Activated naive CD8-positive, alpha-beta T cell treated with anti-CD3 and anti-CD28 coated beads, Interleukin-2, amount 50 U/mL, for 24 hours (primary cell): Measurements from ENCODE around the gene MBD3L3.
"Not testable (repeated sequence)": the region's sequence is repeated elsewhere in the genome, so short reads cannot be mapped to it uniquely, and the experiment has no call there.

ENCODE experiments used
- ATAC-seq: fragments of 150-1000 bp; cut with Tn5 transposase; one replicate; pipeline ENCODE4 v1.10.0; 2021
- DNase-seq: peaks from one replicate; pipeline ENCODE4 v3.0.0; 2021
- H3K27ac Mint-ChIP-seq: one replicate; pipeline ENCODE4 v1.8.0; 2021; ENCODE audit warnings: mild to moderate bottlenecking, mixed read lengths
- H3K27me3 Mint-ChIP-seq: one replicate; pipeline ENCODE4 v1.8.0; 2021; ENCODE audit warnings: mixed read lengths
- H3K36me3 Mint-ChIP-seq: one replicate; pipeline ENCODE4 v1.8.0; 2021; ENCODE audit warnings: low read depth, mixed read lengths
- H3K4me1 Mint-ChIP-seq: one replicate; pipeline ENCODE4 v1.8.0; 2021; ENCODE audit warnings: mixed read lengths
- H3K4me3 Mint-ChIP-seq: one replicate; pipeline ENCODE4 v1.8.0; 2021; ENCODE audit warnings: mild to moderate bottlenecking, moderate library complexity, mixed read lengths
- H3K9me3 Mint-ChIP-seq: one replicate; pipeline ENCODE4 v1.8.0; 2021; ENCODE audit warnings: mixed read lengths

The MBD3L3 gene

GRCh38 chr19:7040079-7040478, 18.4 kb downstream of the MBD3L3 start, which contains the start of gene MBD3L4:
Gene MBD3L4 (minus strand): TSS chr19:7040179. CDS start chr19:7040144, 35 bp downstream.
- not testable (repeated sequence) for H3K9me3 Mint-ChIP-seq, H3K4me1 Mint-ChIP-seq, ATAC-seq, H3K4me3 Mint-ChIP-seq, H3K27ac Mint-ChIP-seq, H3K27me3 Mint-ChIP-seq, DNase-seq, H3K36me3 Mint-ChIP-seq

GRCh38 chr19:7030278-7030677, 28.2 kb downstream of the MBD3L3 start, which contains the start of gene MBD3L5:
Gene MBD3L5 (plus strand): TSS chr19:7030578. CDS start chr19:7030612, 34 bp downstream.
- not testable (repeated sequence) for H3K4me1 Mint-ChIP-seq, DNase-seq, H3K36me3 Mint-ChIP-seq, H3K4me3 Mint-ChIP-seq, H3K27ac Mint-ChIP-seq, H3K9me3 Mint-ChIP-seq, H3K27me3 Mint-ChIP-seq, ATAC-seq

GRCh38 chr19:7028790-7029189, 29.7 kb downstream of the MBD3L3 start:
- not testable (repeated sequence) for DNase-seq, H3K4me3 Mint-ChIP-seq, H3K27me3 Mint-ChIP-seq, H3K4me1 Mint-ChIP-seq, H3K27ac Mint-ChIP-seq, H3K9me3 Mint-ChIP-seq, ATAC-seq, H3K36me3 Mint-ChIP-seq

- not testable (repeated sequence) for H3K36me3 Mint-ChIP-seq, ATAC-seq, H3K9me3 Mint-ChIP-seq, H3K4me3 Mint-ChIP-seq, H3K27me3 Mint-ChIP-seq, H3K27ac Mint-ChIP-seq, DNase-seq, H3K4me1 Mint-ChIP-seq
These were observed 37.1 kb downstream of the MBD3L3 start, which contains the start of gene MBD3L2B for GRCh38 chr19:7021331-7021730. Gene MBD3L2B (minus strand): TSS chr19:7021431. CDS start chr19:7021397, 34 bp downstream.

DNA sequence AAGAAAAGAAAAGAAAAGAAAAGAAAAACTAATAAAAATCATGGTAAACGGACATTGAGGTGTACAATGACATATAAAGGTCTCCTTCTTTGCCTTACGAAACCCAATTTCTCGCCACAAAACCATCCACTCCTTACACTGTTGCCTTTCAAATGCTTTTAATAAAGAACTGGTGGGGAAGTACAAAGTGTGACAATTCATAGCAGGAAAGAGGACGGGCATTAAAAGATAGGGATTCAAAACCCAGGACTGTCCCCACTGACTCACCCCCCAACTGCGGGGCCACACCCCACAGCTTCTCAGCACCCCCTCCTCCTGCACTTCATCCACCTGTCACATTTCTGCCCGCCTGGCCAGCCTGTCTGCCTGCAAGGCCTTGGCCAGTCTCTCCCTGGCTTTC, 39.6 kb downstream of the MBD3L3 start:
- no peak for ATAC-seq
- no peak for DNase-seq
- H3K27ac Mint-ChIP-seq = no peak overlapping the region
- H3K27me3 Mint-ChIP-seq = no peaks in the 10 kb centered on the region
- H3K9me3 Mint-ChIP-seq = no peaks in the 10 kb centered on the region
- H3K4me3 Mint-ChIP-seq = no peak overlapping the region
- H3K36me3 Mint-ChIP-seq = no peaks in the 10 kb centered on the region
- H3K4me1 Mint-ChIP-seq = peaks cover 6% of the 10 kb centered on the region

- peak; percentile 62 for ATAC-seq
- Mint-ChIP-seq H3K36me3 (no peaks in the 10 kb centered on the region), H3K27ac (peak overlapping the region; percentile 34), H3K4me1 (peaks cover 35% of the 10 kb centered on the region), H3K9me3 (no peaks in the 10 kb centered on the region), H3K27me3 (no peaks in the 10 kb centered on the region), H3K4me3 (no peak overlapping the region)
- no peak for DNase-seq
These were observed 44.8 kb downstream of the MBD3L3 start for GRCh38 chr19:7013678-7014077.

DNA sequence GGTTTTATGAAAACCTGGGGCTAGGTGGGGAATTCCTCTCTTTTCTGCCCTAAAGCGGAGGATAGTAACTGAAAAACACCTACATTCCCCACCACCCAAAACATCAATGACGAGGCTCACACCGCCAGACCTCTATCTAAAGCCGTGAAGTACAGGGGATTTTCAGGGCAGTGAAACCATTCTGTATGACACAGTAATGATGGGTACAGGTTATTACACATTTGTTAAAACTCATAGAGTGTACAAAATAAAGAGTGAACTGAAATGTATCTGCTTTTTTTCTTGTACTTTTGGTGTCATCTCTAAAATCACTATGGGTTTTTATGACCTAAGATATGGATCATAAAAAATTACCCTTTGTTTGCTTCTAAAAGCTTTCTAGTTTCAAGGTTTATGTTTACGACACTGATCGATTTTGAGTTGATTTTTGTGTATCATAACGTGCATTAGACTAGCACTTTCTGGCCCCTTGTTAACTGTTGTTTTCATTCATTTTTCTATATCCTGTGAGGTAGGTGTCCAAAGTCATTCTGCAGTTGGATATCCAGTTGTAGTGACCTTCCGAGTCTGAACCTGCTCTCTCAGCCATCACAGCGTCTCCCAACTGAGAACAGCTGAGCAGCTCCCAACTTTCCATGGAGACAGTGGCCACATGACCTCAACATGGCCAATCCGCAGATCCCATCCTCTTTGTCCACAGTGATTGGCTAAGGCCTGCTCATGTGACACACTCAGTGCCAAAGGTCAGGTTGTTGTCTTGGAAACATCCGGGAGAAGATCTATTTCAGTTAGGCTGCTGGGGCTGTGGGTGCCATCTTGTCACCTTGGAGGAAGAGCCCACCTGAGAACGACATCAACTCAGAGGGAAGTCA, 47.5 kb downstream of the MBD3L3 start:
- H3K4me1 Mint-ChIP-seq = peaks cover 50% of the 10 kb centered on the region
- peak overlapping the region; percentile 35 for H3K27ac Mint-ChIP-seq
- DNase-seq (no peak), ATAC-seq (peak; percentile 87)
- no peaks in the 10 kb centered on the region for H3K27me3 Mint-ChIP-seq
- no peaks in the 10 kb centered on the region for H3K9me3 Mint-ChIP-seq
- no peak overlapping the region for H3K4me3 Mint-ChIP-seq
- no peaks in the 10 kb centered on the region for H3K36me3 Mint-ChIP-seq

DNA sequence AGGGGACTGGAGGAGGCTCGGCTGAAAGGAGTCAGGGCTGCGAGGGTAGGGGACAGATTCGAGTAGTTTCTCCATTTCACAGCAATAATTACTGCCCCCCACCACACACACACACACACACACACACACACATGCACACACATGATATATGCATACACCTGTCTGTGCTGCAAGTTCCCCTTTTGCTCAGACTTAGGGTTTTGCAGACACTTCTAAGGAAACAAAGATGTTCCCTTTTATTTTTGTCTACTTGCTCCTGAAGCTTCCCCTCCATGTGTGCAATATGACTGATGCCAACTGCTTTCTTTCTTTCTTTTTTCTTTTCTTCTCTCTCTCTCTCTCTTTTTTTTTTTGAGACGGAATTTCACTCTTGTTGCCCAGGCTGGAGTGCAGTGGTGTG, 50.6 kb downstream of the MBD3L3 start:
- Mint-ChIP-seq H3K27ac (no peak overlapping the region), H3K4me1 (peaks cover 37% of the 10 kb centered on the region), H3K9me3 (no peaks in the 10 kb centered on the region), H3K36me3 (no peaks in the 10 kb centered on the region), H3K4me3 (no peak overlapping the region), H3K27me3 (no peaks in the 10 kb centered on the region)
- ATAC-seq (no peak), DNase-seq (no peak)
